HUES6 (cell line): ENCODE data around the gene FAM50B.

ENCODE experiments used
- H3K27ac ChIP-seq: 2 replicates; pipeline ENCODE4 v1.7.0; 2013; ENCODE audit warnings: low read depth, mild to moderate bottlenecking, low read length, inconsistent platforms
- H3K27me3 ChIP-seq: 2 replicates; pipeline ENCODE4 v1.6.1; 2013; ENCODE audit warnings: low read length; ENCODE audit not compliant: control insufficient read depth, insufficient read depth
- H3K36me3 ChIP-seq: 2 replicates; pipeline ENCODE4 v1.6.1; 2013; ENCODE audit warnings: low read length; ENCODE audit not compliant: control insufficient read depth, insufficient read depth
- H3K4me1 ChIP-seq: 2 replicates; pipeline ENCODE4 v1.6.1; 2013; ENCODE audit warnings: low read length; ENCODE audit not compliant: control insufficient read depth, insufficient read depth
- H3K4me3 ChIP-seq: 2 replicates; pipeline ENCODE4 v1.5.1; 2013; ENCODE audit warnings: low read depth, low read length
- H3K9ac ChIP-seq: one replicate; pipeline ENCODE4 v1.6.1; 2013; ENCODE audit warnings: mild to moderate bottlenecking, low read length
- H3K9me3 ChIP-seq: 2 replicates; pipeline ENCODE4 v1.6.1; 2013; ENCODE audit warnings: low read depth, low read length; ENCODE audit not compliant: control insufficient read depth, insufficient read depth

The FAM50B gene

GRCh38 chr6:3899061-3899460 lies 49.9 kb downstream of the FAM50B start:
- Histone ChIP-seq H3K4me1 (peaks cover 18% of the 10 kb centered on the region), H3K9ac (no peak overlapping the region), H3K36me3 (no peaks in the 10 kb centered on the region), H3K4me3 (no peak overlapping the region), H3K27me3 (no peaks in the 10 kb centered on the region), H3K27ac (no peak overlapping the region), H3K9me3 (no peaks in the 10 kb centered on the region)

- H3K9me3 ChIP-seq = no peaks in the 10 kb centered on the region
- H3K27ac ChIP-seq = no peak overlapping the region
- H3K4me1 ChIP-seq = peaks cover 17% of the 10 kb centered on the region
- H3K36me3 ChIP-seq = no peaks in the 10 kb centered on the region
- H3K9ac ChIP-seq = no peak overlapping the region
- H3K4me3 ChIP-seq = no peak overlapping the region
- H3K27me3 ChIP-seq = no peaks in the 10 kb centered on the region
Measured at GRCh38 chr6:3899970-3900439, 50.8 kb downstream of the FAM50B start.
